ENCODE measurements around the gene GPR25.

DNA sequence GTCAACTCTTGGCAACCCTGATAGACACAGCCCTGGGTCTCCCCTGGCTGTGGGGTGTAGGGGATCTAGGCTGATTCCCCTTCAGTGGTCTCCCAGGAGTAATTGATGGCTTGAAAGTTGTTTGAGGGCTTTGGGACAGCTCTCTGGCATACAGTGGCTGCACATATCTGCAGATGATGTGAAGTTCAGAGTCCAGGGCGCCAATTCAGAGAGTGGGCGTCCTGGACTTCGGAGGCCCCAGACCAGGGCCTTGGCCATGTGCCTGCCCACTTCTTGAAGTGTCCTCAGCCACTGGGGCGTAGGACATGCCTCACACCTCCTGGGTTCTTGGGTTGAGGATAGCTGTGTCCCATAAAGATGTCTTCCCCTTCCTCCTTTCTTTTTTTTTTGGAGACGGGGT lies 24.5 kb downstream of the GPR25 start:
- TF ChIP-seq, protein P1, sequence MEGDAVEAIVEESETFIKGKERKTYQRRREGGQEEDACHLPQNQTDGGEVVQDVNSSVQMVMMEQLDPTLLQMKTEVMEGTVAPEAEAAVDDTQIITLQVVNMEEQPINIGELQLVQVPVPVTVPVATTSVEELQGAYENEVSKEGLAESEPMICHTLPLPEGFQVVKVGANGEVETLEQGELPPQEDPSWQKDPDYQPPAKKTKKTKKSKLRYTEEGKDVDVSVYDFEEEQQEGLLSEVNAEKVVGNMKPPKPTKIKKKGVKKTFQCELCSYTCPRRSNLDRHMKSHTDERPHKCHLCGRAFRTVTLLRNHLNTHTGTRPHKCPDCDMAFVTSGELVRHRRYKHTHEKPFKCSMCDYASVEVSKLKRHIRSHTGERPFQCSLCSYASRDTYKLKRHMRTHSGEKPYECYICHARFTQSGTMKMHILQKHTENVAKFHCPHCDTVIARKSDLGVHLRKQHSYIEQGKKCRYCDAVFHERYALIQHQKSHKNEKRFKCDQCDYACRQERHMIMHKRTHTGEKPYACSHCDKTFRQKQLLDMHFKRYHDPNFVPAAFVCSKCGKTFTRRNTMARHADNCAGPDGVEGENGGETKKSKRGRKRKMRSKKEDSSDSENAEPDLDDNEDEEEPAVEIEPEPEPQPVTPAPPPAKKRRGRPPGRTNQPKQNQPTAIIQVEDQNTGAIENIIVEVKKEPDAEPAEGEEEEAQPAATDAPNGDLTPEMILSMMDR (IDR thresholded peaks at IDR 0.05): no peak
- TF ChIP-seq POLR2AphosphoS5 (IDR thresholded peaks at IDR 0.05) (no peak), POLR2A (IDR thresholded peaks at IDR 0.05) (no peak)
